GM03348 (cell line): ENCODE results near the gene CAP2.
A peak's percentile ranks its signal among the peaks of the same experiment; 100 is the strongest.

Experiments used
- DNase-seq: peaks from one replicate; pipeline ENCODE4 v3.0.0; 2012; ENCODE audit warnings: low spot score

Gene CAP2

GRCh38 chr6:17475606-17476244, 82.3 kb downstream of the CAP2 start:
- DNase-seq: no peak

- DNase-seq: no peak
Observed at GRCh38 chr6:17476511-17476910, 83.1 kb downstream of the CAP2 start.

GRCh38 chr6:17477356-17477755, 84.0 kb downstream of the CAP2 start:
- no peak for DNase-seq

GRCh38 chr6:17478223-17478907, 85.0 kb downstream of the CAP2 start:
- no peak for DNase-seq

- no peak for DNase-seq
Observed at GRCh38 chr6:17478946-17479345, 85.6 kb downstream of the CAP2 start.

GRCh38 chr6:17480476-17480875, 87.1 kb downstream of the CAP2 start:
- no peak for DNase-seq

GRCh38 chr6:17482711-17483110, 89.3 kb downstream of the CAP2 start:
- DNase-seq: no peak

- no peak for DNase-seq
Observed at GRCh38 chr6:17483391-17484016, 90.1 kb downstream of the CAP2 start.

- DNase-seq: no peak
Observed at GRCh38 chr6:17484201-17484849, 90.9 kb downstream of the CAP2 start.

- DNase-seq: no peak
Observed at GRCh38 chr6:17485181-17485580, 91.8 kb downstream of the CAP2 start.

- DNase-seq: no peak
Observed at GRCh38 chr6:17485946-17486345, 92.6 kb downstream of the CAP2 start.

- no peak for DNase-seq
Observed at GRCh38 chr6:17486680-17487079, 93.3 kb downstream of the CAP2 start.

- DNase-seq: no peak
Observed at GRCh38 chr6:17490724-17491123, 97.3 kb downstream of the CAP2 start.

GRCh38 chr6:17491416-17492142, 98.2 kb downstream of the CAP2 start:
- no peak for DNase-seq

- DNase-seq: no peak
Observed at GRCh38 chr6:17492350-17492749, 99.0 kb downstream of the CAP2 start.

GRCh38 chr6:17493286-17493685, 99.9 kb downstream of the CAP2 start:
- peak; percentile 45 for DNase-seq

GRCh38 chr6:17494177-17494576, 100.8 kb downstream of the CAP2 start:
- no peak for DNase-seq

- no peak for DNase-seq
Observed at GRCh38 chr6:17494919-17495318, 101.5 kb downstream of the CAP2 start.

- no peak for DNase-seq
Observed at GRCh38 chr6:17497535-17498095, 104.2 kb downstream of the CAP2 start.

GRCh38 chr6:17501442-17501841, 108.0 kb downstream of the CAP2 start:
- no peak for DNase-seq

GRCh38 chr6:17501982-17502704, 108.7 kb downstream of the CAP2 start:
- DNase-seq: no peak
